ENCODE results near the gene HIKESHI. TPM values are rescaled to one million over a fixed set of nuclear protein-coding genes. Genes with fewer than 3 reads are reported as not detected.

Gene HIKESHI
- total and polyA plus RNA-seq, 10 donors, result 22.5 to 44.9 (median 25.8) TPM

GRCh38 chr11:86274999-86275398 is 27.0 kb upstream of the HIKESHI start:
- Histone ChIP-seq H3K36me3 (peaks cover 0 to 98% (median 30%) of the 10 kb centered on the region in 6 donors), H3K4me1 (no peaks in the 10 kb centered on the region), H3K27ac (no peak overlapping the region), H3K9me3 (no peaks in the 10 kb centered on the region), H3K4me3 (no peak overlapping the region), H3K27me3 (replicated peaks in 1 of 7) (no peaks in the 10 kb centered on the region)
- intact Hi-C loops (cut with DNase I; ENCODE audit: low total_unique reads), result no loop called here
- 92 to 97% (median 94%) methylated on average over 4 of the region's 4 CpGs for WGBS, 5 donors
- TF ChIP-seq CTCF (IDR thresholded peaks at IDR 0.05 in 8 of 11, conservative IDR thresholded peaks at IDR 0.05 in 3 of 11) (no peak), POLR2AphosphoS5 (IDR thresholded peaks at IDR 0.05) (no peak), POLR2A (IDR thresholded peaks at IDR 0.05) (no peak)
- no peak for DNase-seq

GRCh38 chr11:86275493-86276370 is 26.3 kb upstream of the HIKESHI start:
- 73 to 93% (median 91%) methylated on average over 2 of the region's 2 CpGs for WGBS, 5 donors
- H3K4me3 ChIP-seq, result no peak overlapping the region
- intact Hi-C loops (cut with DNase I; ENCODE audit: low total_unique reads), result no loop called here
- peaks cover 0 to 98% (median 30%) of the 10 kb centered on the region in 6 donors for H3K36me3 ChIP-seq
- H3K9me3 ChIP-seq, result no peaks in the 10 kb centered on the region
- no peaks in the 10 kb centered on the region for H3K27me3 ChIP-seq (replicated peaks in 1 of 7)
- no peak overlapping the region for H3K27ac ChIP-seq
- no peaks in the 10 kb centered on the region for H3K4me1 ChIP-seq
- DNase-seq, result no peak
- TF ChIP-seq CTCF (IDR thresholded peaks at IDR 0.05 in 8 of 11, conservative IDR thresholded peaks at IDR 0.05 in 3 of 11) (no peak), POLR2AphosphoS5 (IDR thresholded peaks at IDR 0.05) (no peak), POLR2A (IDR thresholded peaks at IDR 0.05) (no peak)

- Histone ChIP-seq H3K27ac (no peak overlapping the region), H3K4me3 (no peak overlapping the region), H3K36me3 (peaks cover 0 to 81% (median 27%) of the 10 kb centered on the region in 6 donors), H3K27me3 (replicated peaks in 1 of 7) (no peaks in the 10 kb centered on the region), H3K9me3 (no peaks in the 10 kb centered on the region), H3K4me1 (no peaks in the 10 kb centered on the region)
- no peak for DNase-seq
- intact Hi-C loops (cut with DNase I; ENCODE audit: low total_unique reads), result no loop called here
- 95 to 100% (median 98%) methylated on average over 1 of the region's 1 CpG for WGBS, 5 donors
- no peak for TF ChIP-seq CTCF (IDR thresholded peaks at IDR 0.05 in 8 of 11, conservative IDR thresholded peaks at IDR 0.05 in 3 of 11)
- TF ChIP-seq POLR2AphosphoS5 (IDR thresholded peaks at IDR 0.05), result no peak
- no peak for TF ChIP-seq POLR2A (IDR thresholded peaks at IDR 0.05)
These were observed 24.3 kb upstream of the HIKESHI start for GRCh38 chr11:86277741-86278140.

- DNase-seq, result no peak
- peaks cover 0 to 76% (median 27%) of the 10 kb centered on the region in 6 donors for H3K36me3 ChIP-seq
- WGBS, 5 donors, result 84 to 96% (median 94%) methylated on average over 8 of the region's 8 CpGs
- no peaks in the 10 kb centered on the region for H3K27me3 ChIP-seq (replicated peaks in 1 of 7)
- no peak overlapping the region for H3K27ac ChIP-seq
- no peaks in the 10 kb centered on the region for H3K4me1 ChIP-seq
- TF ChIP-seq POLR2A (IDR thresholded peaks at IDR 0.05), result no peak
- no peak for TF ChIP-seq POLR2AphosphoS5 (IDR thresholded peaks at IDR 0.05)
- TF ChIP-seq CTCF (IDR thresholded peaks at IDR 0.05 in 8 of 11, conservative IDR thresholded peaks at IDR 0.05 in 3 of 11), result no peak
- intact Hi-C loops (cut with DNase I; ENCODE audit: low total_unique reads), result no loop called here
- H3K4me3 ChIP-seq, result no peak overlapping the region
- H3K9me3 ChIP-seq, result no peaks in the 10 kb centered on the region
These were observed 23.8 kb upstream of the HIKESHI start for GRCh38 chr11:86278226-86278625.
